SK-N-MC (cell line): Measurements from ENCODE around the gene CRISPLD2.

Experiments used
- EZH2 ChIP-seq: fragments of 200-600 bp; sonication (generic); IDR thresholded peaks from one replicate; pipeline ENCODE4 v1.6.1; 2017; ENCODE audit warnings: antibody characterized with exemption
- POLR2AphosphoS5 ChIP-seq: IDR thresholded peaks from 2 replicates; pipeline ENCODE4 v1.6.1; 2012; ENCODE audit warnings: mild to moderate bottlenecking, low read depth, low read length, borderline replicate concordance

- TF ChIP-seq EZH2: no peak
- TF ChIP-seq POLR2AphosphoS5: no peak
Measured at GRCh38 chr16:84806890-84807258, 12.9 kb upstream of the CRISPLD2 start.
